D721Med (cell line): ENCODE results near the gene ACYP2.
A peak's percentile ranks its signal among the peaks of the same experiment; 100 is the strongest.

Source experiments
- DNase-seq: peaks from one replicate; pipeline ENCODE4 v3.0.0; 2011; ENCODE audit warnings: low spot score; ENCODE audit not compliant: insufficient read length
- FAIRE-seq: peaks from 2 replicates; lab custom pipeline; 2011; peaks lifted over from hg19 to GRCh38; lab: Jason Lieb, UNC
- CTCF ChIP-seq: IDR thresholded peaks from 2 replicates; pipeline ENCODE4 v1.5.1; 2012; ENCODE audit warnings: mild to moderate bottlenecking, control low read depth; ENCODE audit not compliant: insufficient read depth; ENCODE audit errors: missing control alignments

Gene ACYP2

GRCh38 chr2:54332386-54332785 lies 217.0 kb downstream of the ACYP2 start:
- DNase-seq (no peak), FAIRE-seq (no peak)
- TF ChIP-seq CTCF = no peak

GRCh38 chr2:54336136-54336976 lies 220.9 kb downstream of the ACYP2 start:
- no peak for TF ChIP-seq CTCF
- FAIRE-seq (no peak), DNase-seq (no peak)

GRCh38 chr2:54336977-54337255 lies 221.5 kb downstream of the ACYP2 start:
- no peak for FAIRE-seq
- DNase-seq = no peak
- TF ChIP-seq CTCF = no peak

- DNase-seq = no peak
- TF ChIP-seq CTCF = peak; percentile 39
- FAIRE-seq = no peak
These were observed 226.2 kb downstream of the ACYP2 start for GRCh38 chr2:54341656-54342055.

- FAIRE-seq = no peak
- no peak for DNase-seq
- TF ChIP-seq CTCF = no peak
These were observed 227.2 kb downstream of the ACYP2 start for GRCh38 chr2:54342603-54343002.

- TF ChIP-seq CTCF = no peak
- FAIRE-seq = no peak
- no peak for DNase-seq
These were observed 232.2 kb downstream of the ACYP2 start for GRCh38 chr2:54347622-54348021.

- FAIRE-seq = no peak
- DNase-seq = no peak
- no peak for TF ChIP-seq CTCF
These were observed 233.2 kb downstream of the ACYP2 start for GRCh38 chr2:54348646-54349045.
